NCI-H2227 treated with DMSO at 0.1 percent for 48 hours (cell line): ENCODE data around the gene NOTO.
"Not testable (repeated sequence)": the region's sequence is repeated elsewhere in the genome, so short reads cannot be mapped to it uniquely, and the experiment has no call there.

Source experiments
- DNase-seq: peaks from one replicate; lab custom pipeline; 2025; lab: John Stamatoyannopoulos, UW

NOTO gene

GRCh38 chr2:73202156-73203054 lies at the start of gene NOTO:
Gene NOTO (plus strand): TSS chr2:73202574. CDS start chr2:73202667, 93 bp downstream.
- no peak for DNase-seq

GRCh38 chr2:73156539-73157124 lies 45.7 kb upstream of the NOTO start:
- DNase-seq, result no peak

GRCh38 chr2:73162856-73163391 lies 39.5 kb upstream of the NOTO start:
- no peak for DNase-seq

GRCh38 chr2:73163483-73164367 lies 38.6 kb upstream of the NOTO start:
- DNase-seq, result peak; percentile 72

GRCh38 chr2:73165978-73166377 lies 36.4 kb upstream of the NOTO start:
- not testable (repeated sequence) for DNase-seq

- DNase-seq, result not testable (repeated sequence)
These were observed 35.6 kb upstream of the NOTO start for GRCh38 chr2:73166813-73167212.

GRCh38 chr2:73168348-73168747 lies 34.0 kb upstream of the NOTO start:
- not testable (repeated sequence) for DNase-seq

- DNase-seq, result not testable (repeated sequence)
These were observed 32.0 kb upstream of the NOTO start for GRCh38 chr2:73170341-73170740.

- DNase-seq, result no peak
These were observed 29.4 kb upstream of the NOTO start for GRCh38 chr2:73172963-73173362.

GRCh38 chr2:73173781-73174180 lies 28.6 kb upstream of the NOTO start:
- no peak for DNase-seq

GRCh38 chr2:73174244-73174643 lies 28.1 kb upstream of the NOTO start:
- no peak for DNase-seq

GRCh38 chr2:73174941-73175662 lies 27.3 kb upstream of the NOTO start:
- DNase-seq, result no peak

- DNase-seq, result peak; percentile 34
These were observed 26.6 kb upstream of the NOTO start for GRCh38 chr2:73175663-73176204.

GRCh38 chr2:73176205-73176880 lies 26.0 kb upstream of the NOTO start:
- DNase-seq, result no peak

- peak; percentile 89 for DNase-seq
These were observed 25.3 kb upstream of the NOTO start for GRCh38 chr2:73176881-73177644.

GRCh38 chr2:73177645-73178255 lies 24.6 kb upstream of the NOTO start:
- no peak for DNase-seq

GRCh38 chr2:73185965-73186364 lies 16.4 kb upstream of the NOTO start:
- DNase-seq, result no peak

- DNase-seq, result no peak
These were observed 14.8 kb upstream of the NOTO start for GRCh38 chr2:73187549-73187948.

GRCh38 chr2:73197579-73197978 lies 4.8 kb upstream of the NOTO start:
- no peak for DNase-seq
